ENCODE results near the gene EMP2.
A peak's percentile ranks its signal among the peaks of the same experiment; 100 is the strongest.
"Not testable (repeated sequence)": the region's sequence is repeated elsewhere in the genome, so short reads cannot be mapped to it uniquely, and the experiment has no call there.

Gene EMP2

DNA sequence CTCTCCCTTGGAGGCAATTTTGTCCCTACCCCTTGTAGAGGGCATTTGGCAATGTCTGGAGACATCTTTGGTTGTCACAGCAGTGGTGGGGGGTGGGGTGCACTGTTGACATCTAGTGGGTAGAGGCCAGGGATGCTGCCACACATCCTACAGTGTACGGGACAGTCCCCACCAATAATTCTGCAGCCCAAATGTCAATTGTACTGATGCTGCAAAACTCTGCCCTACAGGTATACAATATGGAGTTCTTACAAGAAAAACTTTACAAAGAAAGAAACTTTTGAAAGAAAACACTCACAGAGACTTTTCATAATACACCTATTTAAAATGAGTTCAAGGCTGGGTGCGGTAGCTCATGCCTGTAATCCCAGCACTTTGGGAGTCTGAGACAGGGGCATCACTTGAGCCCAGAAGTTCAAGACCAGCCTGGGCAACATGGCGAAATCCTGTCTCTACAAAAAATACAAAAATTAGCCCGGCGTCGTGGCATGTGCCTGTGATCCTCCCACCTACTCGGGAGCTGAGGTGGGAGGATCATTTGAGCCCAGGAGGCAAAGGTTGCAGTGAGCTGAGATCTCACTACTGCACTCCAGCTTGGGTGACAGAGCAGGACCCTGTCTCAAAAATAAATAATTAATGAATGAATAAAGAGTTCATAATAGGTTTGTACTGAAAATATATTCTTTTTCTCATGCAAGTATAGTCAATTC, 59.4 kb downstream of the EMP2 start:
- Histone ChIP-seq H3K9me3 (ENCODE audit: control insufficient read depth in 2 of 2, low read length in 2 of 2) (no peaks in the 10 kb centered on the region), H3K27me3 (ENCODE audit: control insufficient read depth in 1 of 2, insufficient read depth in 2 of 2, low read length in 2 of 2) (no peaks in the 10 kb centered on the region), H3K36me3 (ENCODE audit: control insufficient read depth in 2 of 2, insufficient read depth in 2 of 2, low read length in 2 of 2) (peaks cover 0 to 5% of the 10 kb centered on the region in 2 donors), H3K4me1 (ENCODE audit: control insufficient read depth, insufficient read depth, low read length) (no peaks in the 10 kb centered on the region), H3K4me3 (ENCODE audit: low read length in 2 of 2) (no peak overlapping the region), H3K9ac (ENCODE audit: low read length in 2 of 2) (no peak overlapping the region), H3K27ac (ENCODE audit: low read length) (no peak overlapping the region)

- Histone ChIP-seq H3K4me1 (ENCODE audit: control insufficient read depth, insufficient read depth, low read length) (no peaks in the 10 kb centered on the region), H3K9me3 (ENCODE audit: control insufficient read depth in 2 of 2, low read length in 2 of 2) (no peaks in the 10 kb centered on the region), H3K27ac (ENCODE audit: low read length) (no peak overlapping the region), H3K9ac (ENCODE audit: low read length in 2 of 2) (no peak overlapping the region), H3K27me3 (ENCODE audit: control insufficient read depth in 1 of 2, insufficient read depth in 2 of 2, low read length in 2 of 2) (no peaks in the 10 kb centered on the region), H3K4me3 (ENCODE audit: low read length in 2 of 2) (no peak overlapping the region), H3K36me3 (ENCODE audit: control insufficient read depth in 2 of 2, insufficient read depth in 2 of 2, low read length in 2 of 2) (peaks cover 0 to 2% of the 10 kb centered on the region in 2 donors)
Measured at GRCh38 chr16:10519929-10520868, 60.2 kb downstream of the EMP2 start.

DNA sequence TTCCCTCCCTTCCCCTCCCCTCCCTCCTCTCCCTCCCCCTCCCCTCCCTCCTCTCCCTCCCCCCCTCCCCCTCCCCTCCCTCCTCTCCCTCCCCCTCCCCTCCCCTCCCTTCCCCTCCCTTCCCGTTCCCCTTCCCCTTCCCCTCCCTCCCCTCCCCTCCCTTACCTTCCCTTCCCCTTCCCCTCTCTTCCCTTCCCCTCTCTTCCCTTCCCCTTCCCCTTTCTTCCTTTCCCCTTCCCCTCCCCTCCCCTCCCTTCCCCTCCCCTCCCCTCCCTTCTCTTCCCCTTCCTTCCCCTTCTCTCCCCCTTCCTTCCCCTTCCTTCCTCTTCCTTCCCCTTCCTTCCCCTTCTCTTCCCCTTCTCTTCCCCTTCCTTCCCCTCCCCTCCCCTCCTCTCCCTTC, 61.1 kb downstream of the EMP2 start:
- Histone ChIP-seq H3K9me3 (ENCODE audit: control insufficient read depth in 2 of 2, low read length in 2 of 2) (no peaks in the 10 kb centered on the region), H3K27ac (ENCODE audit: low read length) (no peak overlapping the region), H3K27me3 (ENCODE audit: control insufficient read depth in 1 of 2, insufficient read depth in 2 of 2, low read length in 2 of 2) (no peaks in the 10 kb centered on the region), H3K4me1 (ENCODE audit: control insufficient read depth, insufficient read depth, low read length) (peaks cover 3% of the 10 kb centered on the region), H3K36me3 (ENCODE audit: control insufficient read depth in 2 of 2, insufficient read depth in 2 of 2, low read length in 2 of 2) (peaks cover 0 to 2% of the 10 kb centered on the region in 2 donors), H3K4me3 (ENCODE audit: low read length in 2 of 2) (no peak overlapping the region), H3K9ac (ENCODE audit: low read length in 2 of 2) (no peak overlapping the region)

DNA sequence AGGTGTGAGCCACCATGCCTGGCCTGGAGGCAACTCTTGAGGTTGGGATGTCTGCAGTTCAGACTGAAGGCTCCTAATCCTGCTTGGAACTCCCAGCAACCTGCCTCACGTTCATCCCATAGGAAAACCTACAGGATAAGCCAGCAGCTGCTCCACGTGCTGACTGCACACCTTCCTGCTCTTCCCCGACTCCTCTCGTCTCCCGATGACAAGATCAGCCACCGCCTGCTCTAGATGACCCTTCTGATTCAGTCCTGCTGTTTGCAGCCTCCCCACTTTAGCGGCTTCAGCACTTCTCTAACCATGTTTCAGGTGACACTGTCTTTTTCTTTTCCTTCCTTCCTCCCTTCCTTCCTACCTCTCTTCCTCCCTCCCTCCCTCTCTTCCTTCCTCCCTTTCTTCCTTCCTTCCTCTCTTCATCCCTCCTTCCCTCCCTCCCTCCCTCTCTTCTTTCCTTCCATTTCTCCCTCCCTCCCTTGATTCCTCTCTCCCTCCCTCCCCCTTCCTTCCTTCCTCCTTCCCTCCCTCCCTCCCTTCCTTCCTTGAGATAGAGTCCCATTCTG, 61.8 kb downstream of the EMP2 start:
- H3K9ac ChIP-seq (ENCODE audit: low read length in 2 of 2): no peak overlapping the region
- H3K27ac ChIP-seq (ENCODE audit: low read length): no peak overlapping the region
- H3K4me1 ChIP-seq (ENCODE audit: control insufficient read depth, insufficient read depth, low read length): peaks cover 5% of the 10 kb centered on the region
- peaks cover 0 to 2% of the 10 kb centered on the region in 2 donors for H3K36me3 ChIP-seq (ENCODE audit: control insufficient read depth in 2 of 2, insufficient read depth in 2 of 2, low read length in 2 of 2)
- no peaks in the 10 kb centered on the region for H3K9me3 ChIP-seq (ENCODE audit: control insufficient read depth in 2 of 2, low read length in 2 of 2)
- no peaks in the 10 kb centered on the region for H3K27me3 ChIP-seq (ENCODE audit: control insufficient read depth in 1 of 2, insufficient read depth in 2 of 2, low read length in 2 of 2)
- H3K4me3 ChIP-seq (ENCODE audit: low read length in 2 of 2): no peak overlapping the region

- H3K27ac ChIP-seq (ENCODE audit: low read length): no peak overlapping the region
- peaks cover 5% of the 10 kb centered on the region for H3K4me1 ChIP-seq (ENCODE audit: control insufficient read depth, insufficient read depth, low read length)
- H3K36me3 ChIP-seq (ENCODE audit: control insufficient read depth in 2 of 2, insufficient read depth in 2 of 2, low read length in 2 of 2): no peaks in the 10 kb centered on the region
- H3K9me3 ChIP-seq (ENCODE audit: control insufficient read depth in 2 of 2, low read length in 2 of 2): no peaks in the 10 kb centered on the region
- no peak overlapping the region for H3K9ac ChIP-seq (ENCODE audit: low read length in 2 of 2)
- no peak overlapping the region for H3K4me3 ChIP-seq (ENCODE audit: low read length in 2 of 2)
- H3K27me3 ChIP-seq (ENCODE audit: control insufficient read depth in 1 of 2, insufficient read depth in 2 of 2, low read length in 2 of 2): no peaks in the 10 kb centered on the region
Measured at GRCh38 chr16:10517868-10518267, 62.5 kb downstream of the EMP2 start.

GRCh38 chr16:10514369-10515055, 65.9 kb downstream of the EMP2 start:
- no peak overlapping the region for H3K27ac ChIP-seq (ENCODE audit: low read length)
- H3K27me3 ChIP-seq (ENCODE audit: control insufficient read depth in 1 of 2, insufficient read depth in 2 of 2, low read length in 2 of 2): no peaks in the 10 kb centered on the region
- H3K4me3 ChIP-seq (ENCODE audit: low read length in 2 of 2): peak overlapping the region in 1 of 2 donors; percentile 0
- no peaks in the 10 kb centered on the region for H3K9me3 ChIP-seq (ENCODE audit: control insufficient read depth in 2 of 2, low read length in 2 of 2)
- no peaks in the 10 kb centered on the region for H3K36me3 ChIP-seq (ENCODE audit: control insufficient read depth in 2 of 2, insufficient read depth in 2 of 2, low read length in 2 of 2)
- peak overlapping the region in 1 of 2 donors; percentile 28 for H3K9ac ChIP-seq (ENCODE audit: low read length in 2 of 2)
- H3K4me1 ChIP-seq (ENCODE audit: control insufficient read depth, insufficient read depth, low read length): peaks cover 5% of the 10 kb centered on the region

DNA sequence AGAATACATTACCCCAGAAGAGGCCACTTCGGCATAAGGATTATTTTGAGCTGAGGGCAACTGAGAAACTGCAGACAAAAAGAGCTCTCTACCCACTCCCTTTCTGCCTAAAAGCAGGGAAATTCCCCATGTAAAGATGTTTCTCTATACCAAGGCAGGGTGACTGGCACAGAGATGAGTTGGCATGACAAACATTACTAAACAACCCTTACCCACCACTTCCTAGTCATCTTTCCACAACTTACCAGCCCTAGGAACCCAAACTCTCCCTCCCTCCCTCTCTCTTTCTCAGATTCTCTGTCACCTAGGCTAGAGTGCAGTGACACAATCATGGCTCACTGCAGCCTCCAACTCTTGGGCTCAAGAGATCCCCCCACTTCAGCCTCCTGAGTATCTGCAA, 68.6 kb downstream of the EMP2 start:
- no peak overlapping the region for H3K9ac ChIP-seq (ENCODE audit: low read length in 2 of 2)
- H3K27ac ChIP-seq (ENCODE audit: low read length): no peak overlapping the region
- H3K4me3 ChIP-seq (ENCODE audit: low read length in 2 of 2): no peak overlapping the region
- H3K27me3 ChIP-seq (ENCODE audit: control insufficient read depth in 1 of 2, insufficient read depth in 2 of 2, low read length in 2 of 2): no peaks in the 10 kb centered on the region
- H3K36me3 ChIP-seq (ENCODE audit: control insufficient read depth in 2 of 2, insufficient read depth in 2 of 2, low read length in 2 of 2): no peaks in the 10 kb centered on the region
- H3K4me1 ChIP-seq (ENCODE audit: control insufficient read depth, insufficient read depth, low read length): peaks cover 5% of the 10 kb centered on the region
- no peaks in the 10 kb centered on the region for H3K9me3 ChIP-seq (ENCODE audit: control insufficient read depth in 2 of 2, low read length in 2 of 2)

GRCh38 chr16:10510279-10510678, 70.1 kb downstream of the EMP2 start:
- Histone ChIP-seq H3K4me3 (ENCODE audit: low read length in 2 of 2) (no peak overlapping the region), H3K4me1 (ENCODE audit: control insufficient read depth, insufficient read depth, low read length) (peaks cover 5% of the 10 kb centered on the region), H3K36me3 (ENCODE audit: control insufficient read depth in 2 of 2, insufficient read depth in 2 of 2, low read length in 2 of 2) (no peaks in the 10 kb centered on the region), H3K27me3 (ENCODE audit: control insufficient read depth in 1 of 2, insufficient read depth in 2 of 2, low read length in 2 of 2) (no peaks in the 10 kb centered on the region), H3K9ac (ENCODE audit: low read length in 2 of 2) (no peak overlapping the region), H3K27ac (ENCODE audit: low read length) (no peak overlapping the region), H3K9me3 (ENCODE audit: control insufficient read depth in 2 of 2, low read length in 2 of 2) (no peaks in the 10 kb centered on the region)

- H3K9me3 ChIP-seq (ENCODE audit: control insufficient read depth in 2 of 2, low read length in 2 of 2): no peaks in the 10 kb centered on the region
- no peaks in the 10 kb centered on the region for H3K36me3 ChIP-seq (ENCODE audit: control insufficient read depth in 2 of 2, insufficient read depth in 2 of 2, low read length in 2 of 2)
- H3K27ac ChIP-seq (ENCODE audit: low read length): no peak overlapping the region
- H3K27me3 ChIP-seq (ENCODE audit: control insufficient read depth in 1 of 2, insufficient read depth in 2 of 2, low read length in 2 of 2): no peaks in the 10 kb centered on the region
- H3K4me3 ChIP-seq (ENCODE audit: low read length in 2 of 2): no peak overlapping the region
- H3K9ac ChIP-seq (ENCODE audit: low read length in 2 of 2): no peak overlapping the region
- H3K4me1 ChIP-seq (ENCODE audit: control insufficient read depth, insufficient read depth, low read length): peaks cover 5% of the 10 kb centered on the region
Measured at GRCh38 chr16:10509534-10510025, 70.8 kb downstream of the EMP2 start.

GRCh38 chr16:10505286-10505685, 75.1 kb downstream of the EMP2 start:
- H3K4me3 ChIP-seq (ENCODE audit: low read length in 2 of 2); H3K36me3 ChIP-seq (ENCODE audit: control insufficient read depth in 2 of 2, insufficient read depth in 2 of 2, low read length in 2 of 2); H3K9ac ChIP-seq (ENCODE audit: low read length in 2 of 2); H3K27ac ChIP-seq (ENCODE audit: low read length); H3K4me1 ChIP-seq (ENCODE audit: control insufficient read depth, insufficient read depth, low read length); H3K27me3 ChIP-seq (ENCODE audit: control insufficient read depth in 1 of 2, insufficient read depth in 2 of 2, low read length in 2 of 2); H3K9me3 ChIP-seq (ENCODE audit: control insufficient read depth in 2 of 2, low read length in 2 of 2): not testable (repeated sequence)
